ENCODE measurements around the gene KLHL29.

GRCh38 chr2:23681356-23682140, 296.6 kb downstream of the KLHL29 start:
- no peak for TF ChIP-seq YY1 (IDR thresholded peaks at IDR 0.05; ENCODE audit: low read depth)
- no peak for TF ChIP-seq EP300 (IDR thresholded peaks at IDR 0.05; ENCODE audit: borderline replicate concordance)
- TF ChIP-seq ZBTB7A (IDR thresholded peaks at IDR 0.05; ENCODE audit: low read depth): no peak
- no peak for TF ChIP-seq MAX (IDR thresholded peaks at IDR 0.05)
- no peak for TF ChIP-seq REST (IDR thresholded peaks at IDR 0.05; ENCODE audit: low read depth)
- TF ChIP-seq CEBPB (IDR thresholded peaks at IDR 0.05): no peak
- TF ChIP-seq FOXM1 (IDR thresholded peaks at IDR 0.05; ENCODE audit: borderline replicate concordance, low read depth): no peak
- TF ChIP-seq NFIC (IDR thresholded peaks at IDR 0.05): no peak
- TF ChIP-seq RAD21 (IDR thresholded peaks at IDR 0.05; ENCODE audit: low read depth): no peak
- no peak for TF ChIP-seq TAF1 (IDR thresholded peaks at IDR 0.05; ENCODE audit: low read depth)
- TF ChIP-seq TCF12 (IDR thresholded peaks at IDR 0.05; ENCODE audit: low read depth): no peak
- TF ChIP-seq EGR1 (IDR thresholded peaks at IDR 0.05): no peak
- TF ChIP-seq USF1 (IDR thresholded peaks at IDR 0.05): no peak
- TF ChIP-seq CREB1 (IDR thresholded peaks at IDR 0.05; ENCODE audit: low read depth): no peak

Measured in Ishikawa (cell line).